Skeletal muscle satellite cell (primary cell): ENCODE measurements around the gene ZNF462.

Experiments used
- H3K27me3 ChIP-seq: 2 replicates; pipeline ENCODE4 v1.7.0; 2013; ENCODE audit warnings: low read length; ENCODE audit not compliant: control insufficient read depth, insufficient read depth
- H3K36me3 ChIP-seq: 2 replicates; pipeline ENCODE4 v1.7.0; 2013; ENCODE audit warnings: mild to moderate bottlenecking, control low read depth, low read length; ENCODE audit not compliant: insufficient read depth
- H3K4me1 ChIP-seq: 2 replicates; pipeline ENCODE4 v1.7.0; 2013; ENCODE audit warnings: low read length; ENCODE audit not compliant: control insufficient read depth, insufficient read depth
- H3K4me2 ChIP-seq: 2 replicates; pipeline ENCODE4 v1.7.0; 2013; ENCODE audit warnings: mild to moderate bottlenecking, low read length
- H3K4me3 ChIP-seq: 2 replicates; pipeline ENCODE4 v1.7.0; 2013; ENCODE audit warnings: low read length
- H3K9ac ChIP-seq: 2 replicates; pipeline ENCODE4 v1.7.0; 2013; ENCODE audit warnings: mild to moderate bottlenecking, low read depth, low read length, moderate library complexity
- H3K9me3 ChIP-seq: replicated peaks from 2 replicates; pipeline ENCODE4 v1.7.0; 2013; ENCODE audit warnings: mild to moderate bottlenecking, control low read depth, low read length

The ZNF462 gene

DNA sequence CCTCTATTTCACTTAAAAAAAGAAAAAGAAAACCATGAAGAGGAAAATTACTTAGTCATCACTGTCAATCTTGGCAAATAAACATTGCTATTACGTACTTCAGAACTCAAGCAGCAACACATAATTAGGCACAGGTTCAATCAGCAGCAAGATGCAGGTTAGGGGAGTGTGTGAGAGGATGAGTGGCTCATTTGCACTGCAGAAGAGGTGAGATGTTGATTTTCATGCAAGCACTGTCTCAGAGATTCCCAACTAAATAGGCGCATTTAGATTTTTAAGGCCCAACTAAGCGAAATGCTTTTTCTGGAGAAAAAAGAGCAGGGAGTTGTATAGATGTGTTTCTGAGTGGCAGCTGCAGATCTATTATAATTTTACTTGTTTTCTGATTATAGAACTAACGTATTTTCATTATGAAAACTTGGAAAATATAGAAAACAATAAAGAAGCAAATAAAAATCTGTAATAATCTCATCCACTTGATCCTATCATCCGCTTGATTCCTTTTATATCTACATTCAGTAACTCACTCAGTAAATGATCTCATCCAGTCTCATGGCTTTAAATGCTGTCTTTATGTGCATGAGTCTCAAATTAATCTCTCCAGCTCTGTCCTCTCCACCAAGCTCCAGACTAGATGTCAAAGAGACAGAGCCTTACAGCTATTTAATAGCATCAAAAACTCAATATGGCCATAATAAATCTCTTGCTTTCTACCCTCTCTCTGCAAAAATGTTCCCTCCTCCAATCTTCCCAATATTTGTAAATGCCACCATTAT lies 162.5 kb downstream of the ZNF462 start:
- Histone ChIP-seq H3K27me3 (peaks cover 14% of the 10 kb centered on the region), H3K36me3 (no peaks in the 10 kb centered on the region), H3K4me2 (no peak overlapping the region), H3K4me1 (peaks cover under 1% of the 10 kb centered on the region), H3K4me3 (no peak overlapping the region), H3K9me3 (no peaks in the 10 kb centered on the region), H3K9ac (no peak overlapping the region)

DNA sequence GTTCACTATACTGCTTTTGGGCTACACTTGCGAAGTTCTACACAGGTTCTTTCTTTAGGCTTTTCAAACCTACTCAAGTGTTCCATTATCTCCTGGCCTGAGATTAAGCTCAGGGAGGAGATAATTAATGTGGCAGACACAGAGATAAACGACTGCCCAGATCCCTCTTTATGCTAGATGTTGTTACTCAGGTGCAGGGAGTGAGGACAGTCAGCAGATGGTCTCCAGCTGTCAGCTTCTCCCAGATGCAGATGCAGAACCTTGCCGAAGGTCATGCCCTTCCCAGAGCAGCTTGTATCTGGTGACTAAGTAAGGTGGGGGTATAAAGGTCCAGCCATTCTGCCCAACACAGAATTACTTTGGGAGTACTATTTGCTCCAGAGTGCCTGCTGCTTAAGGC lies 166.2 kb downstream of the ZNF462 start:
- H3K36me3 ChIP-seq = no peaks in the 10 kb centered on the region
- peaks cover 14% of the 10 kb centered on the region for H3K27me3 ChIP-seq
- H3K4me2 ChIP-seq = no peak overlapping the region
- no peak overlapping the region for H3K4me3 ChIP-seq
- no peaks in the 10 kb centered on the region for H3K4me1 ChIP-seq
- H3K9me3 ChIP-seq = no peaks in the 10 kb centered on the region
- H3K9ac ChIP-seq = no peak overlapping the region

DNA sequence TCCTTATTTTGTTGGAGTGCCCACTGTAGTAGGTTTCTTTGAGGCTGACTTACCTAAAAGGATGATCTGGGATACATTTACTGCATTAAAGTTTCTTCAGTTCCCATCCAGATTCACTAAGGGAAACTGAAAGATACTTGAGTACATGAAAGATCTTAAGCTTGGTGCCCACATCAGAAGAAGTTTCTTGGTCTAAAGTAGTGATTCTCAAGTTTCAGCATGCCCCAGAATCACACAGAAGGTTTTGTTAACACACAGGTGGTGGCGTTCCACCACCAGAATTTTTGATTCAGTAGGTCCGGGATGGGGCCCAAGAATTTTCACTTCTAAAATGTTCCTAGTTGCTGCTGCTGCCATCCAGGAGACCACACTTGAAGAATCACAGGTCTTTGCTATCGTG lies 171.0 kb downstream of the ZNF462 start:
- Histone ChIP-seq H3K4me2 (no peak overlapping the region), H3K36me3 (no peaks in the 10 kb centered on the region), H3K9ac (no peak overlapping the region), H3K27me3 (peaks cover 31% of the 10 kb centered on the region), H3K9me3 (no peaks in the 10 kb centered on the region), H3K4me1 (no peaks in the 10 kb centered on the region), H3K4me3 (no peak overlapping the region)

DNA sequence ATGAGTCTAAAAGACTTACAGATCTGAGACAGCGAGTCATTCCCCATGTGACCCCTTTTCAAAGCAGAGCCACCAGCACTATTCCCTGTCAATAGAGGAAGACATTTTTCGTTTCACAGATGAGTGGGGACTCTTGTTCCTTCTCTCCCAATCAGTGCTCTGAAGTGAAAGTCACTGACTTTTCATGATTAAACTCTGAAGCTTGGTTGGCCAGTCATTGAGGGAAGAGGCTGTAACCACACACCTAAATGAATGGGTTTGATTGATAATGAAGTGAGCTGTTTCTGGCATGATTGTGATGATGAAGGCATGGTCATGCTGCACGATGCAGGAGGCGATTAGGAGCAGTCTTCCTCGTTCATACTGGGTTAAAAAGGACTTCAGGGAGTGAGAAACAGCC lies 171.9 kb downstream of the ZNF462 start:
- H3K27me3 ChIP-seq = peaks cover 23% of the 10 kb centered on the region
- H3K36me3 ChIP-seq = no peaks in the 10 kb centered on the region
- no peak overlapping the region for H3K4me2 ChIP-seq
- no peak overlapping the region for H3K9ac ChIP-seq
- H3K4me1 ChIP-seq = no peaks in the 10 kb centered on the region
- no peaks in the 10 kb centered on the region for H3K9me3 ChIP-seq
- H3K4me3 ChIP-seq = no peak overlapping the region

DNA sequence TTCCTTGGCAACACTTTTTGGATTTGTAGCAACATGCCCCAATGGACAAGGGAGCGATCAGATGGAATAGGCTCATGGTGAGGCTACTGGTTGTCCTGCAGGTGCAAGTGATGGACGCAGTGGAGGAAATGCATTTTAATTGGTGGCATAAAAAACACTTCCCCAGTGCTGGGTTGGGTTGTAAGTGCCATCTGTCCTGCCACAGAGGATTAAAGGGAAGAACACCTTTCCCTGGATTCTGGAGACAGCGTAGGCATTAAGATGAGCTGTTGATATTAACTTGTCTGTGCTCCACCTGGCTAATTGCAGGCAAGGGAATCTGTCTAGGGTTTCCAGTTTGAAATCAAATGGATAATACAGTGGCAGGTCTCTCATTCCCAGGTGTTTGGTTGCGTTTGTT lies 173.4 kb downstream of the ZNF462 start:
- Histone ChIP-seq H3K4me1 (no peaks in the 10 kb centered on the region), H3K9me3 (no peaks in the 10 kb centered on the region), H3K36me3 (no peaks in the 10 kb centered on the region), H3K4me3 (no peak overlapping the region), H3K4me2 (no peak overlapping the region), H3K9ac (no peak overlapping the region), H3K27me3 (peaks cover 21% of the 10 kb centered on the region)

DNA sequence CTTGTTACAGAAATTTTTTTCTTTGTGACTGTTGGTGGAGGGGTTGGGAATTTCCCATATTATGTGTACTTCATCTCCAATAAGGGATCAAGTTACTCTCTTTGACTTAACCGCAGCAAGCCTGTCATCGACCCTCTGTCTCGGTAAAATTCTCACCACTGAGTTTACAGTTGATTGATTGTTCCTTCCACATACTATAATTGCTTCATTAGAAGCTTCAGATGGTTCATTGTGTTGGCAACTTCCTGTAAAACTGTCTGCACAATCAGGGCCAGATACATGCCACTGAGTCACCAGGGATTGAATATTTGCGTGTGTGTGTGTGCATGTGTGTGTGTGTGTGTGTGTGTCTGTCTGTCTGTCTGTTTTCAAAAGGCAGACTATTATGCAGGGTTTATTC lies 176.6 kb downstream of the ZNF462 start:
- H3K9ac ChIP-seq = no peak overlapping the region
- H3K4me1 ChIP-seq = no peaks in the 10 kb centered on the region
- H3K36me3 ChIP-seq = no peaks in the 10 kb centered on the region
- peaks cover 21% of the 10 kb centered on the region for H3K27me3 ChIP-seq
- no peaks in the 10 kb centered on the region for H3K9me3 ChIP-seq
- no peak overlapping the region for H3K4me3 ChIP-seq
- H3K4me2 ChIP-seq = no peak overlapping the region

DNA sequence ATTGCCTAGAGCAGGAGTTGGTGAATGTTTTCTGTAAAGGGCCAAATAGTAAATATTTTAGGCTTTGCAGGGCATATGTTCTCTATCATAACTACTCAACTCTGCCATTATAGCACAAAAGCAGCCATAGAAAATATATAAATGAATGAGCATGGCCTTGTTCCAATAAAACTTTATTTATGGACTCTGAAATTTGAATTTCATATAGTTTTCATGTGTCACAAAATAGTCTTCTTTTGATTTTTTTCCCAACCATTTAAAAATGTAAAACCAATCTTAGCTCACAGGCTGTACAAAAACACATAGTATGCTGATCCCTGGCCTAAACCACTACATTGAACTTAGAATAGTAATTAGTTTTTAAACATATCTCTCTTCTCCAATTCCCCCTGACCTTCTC lies 179.6 kb downstream of the ZNF462 start:
- Histone ChIP-seq H3K4me2 (no peak overlapping the region), H3K4me3 (no peak overlapping the region), H3K9ac (no peak overlapping the region), H3K9me3 (no peaks in the 10 kb centered on the region), H3K27me3 (no peaks in the 10 kb centered on the region), H3K36me3 (no peaks in the 10 kb centered on the region), H3K4me1 (no peaks in the 10 kb centered on the region)

DNA sequence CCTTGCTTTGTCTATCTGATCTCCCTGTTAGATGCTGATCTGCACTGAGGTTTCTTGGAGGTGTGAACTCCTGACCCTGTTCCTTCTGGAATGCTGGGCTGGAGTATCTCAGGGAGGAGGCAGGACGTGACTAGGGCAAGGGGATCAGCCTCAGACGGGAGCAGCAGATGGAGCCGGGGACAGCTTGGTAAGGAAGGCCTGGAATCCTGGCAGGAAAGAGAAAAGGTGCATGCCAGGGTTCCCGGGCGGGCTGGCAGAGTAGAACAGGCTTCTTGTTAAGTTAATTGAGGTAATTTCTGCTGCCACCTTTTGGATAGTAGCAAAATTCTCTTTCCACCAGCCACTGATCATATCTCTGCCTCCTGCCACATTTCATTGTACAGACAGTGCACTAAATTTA lies 180.9 kb downstream of the ZNF462 start:
- Histone ChIP-seq H3K36me3 (no peaks in the 10 kb centered on the region), H3K4me1 (no peaks in the 10 kb centered on the region), H3K4me2 (no peak overlapping the region), H3K27me3 (peaks cover under 1% of the 10 kb centered on the region), H3K9me3 (no peaks in the 10 kb centered on the region), H3K9ac (no peak overlapping the region), H3K4me3 (no peak overlapping the region)

DNA sequence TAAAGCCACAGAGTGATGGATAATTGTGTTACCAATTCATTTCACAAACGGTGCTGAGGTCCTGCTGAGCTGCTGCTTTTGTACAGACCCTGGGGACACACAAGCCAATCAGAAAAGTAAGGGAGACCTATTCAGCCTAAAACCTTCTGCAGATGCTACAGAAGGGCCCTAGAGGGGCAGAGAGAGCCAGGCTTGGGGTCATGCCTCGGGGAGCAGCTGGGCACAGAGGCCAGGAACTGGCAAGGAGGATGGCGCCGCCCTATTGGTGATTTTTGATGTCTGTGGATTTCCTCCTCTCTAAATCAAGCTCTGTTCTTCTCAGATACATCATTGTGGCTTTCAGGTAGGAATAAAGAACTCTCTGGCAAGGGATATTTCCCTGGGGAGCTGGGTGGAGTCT lies 181.9 kb downstream of the ZNF462 start:
- Histone ChIP-seq H3K4me2 (no peak overlapping the region), H3K9me3 (no peaks in the 10 kb centered on the region), H3K4me1 (no peaks in the 10 kb centered on the region), H3K9ac (no peak overlapping the region), H3K4me3 (no peak overlapping the region), H3K36me3 (no peaks in the 10 kb centered on the region), H3K27me3 (peaks cover 10% of the 10 kb centered on the region)

DNA sequence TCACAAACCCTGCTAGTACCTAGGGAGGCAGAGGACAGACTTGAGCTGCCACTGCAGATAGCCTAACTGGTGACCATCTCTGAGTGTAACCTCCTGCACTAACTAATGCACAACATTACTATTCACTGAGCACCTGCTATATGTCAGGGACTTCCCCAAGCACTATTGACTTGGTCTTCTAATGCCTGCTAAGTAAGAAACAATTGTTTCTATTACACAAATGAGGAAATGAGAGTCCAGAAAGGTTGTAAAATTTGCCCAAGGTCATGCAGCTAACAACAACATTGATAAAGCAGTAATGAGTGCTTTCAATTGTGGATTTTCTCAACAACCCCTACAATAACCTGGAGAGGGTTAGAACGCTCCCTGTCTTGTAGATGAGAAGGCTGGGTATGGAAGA lies 183.7 kb downstream of the ZNF462 start:
- Histone ChIP-seq H3K9me3 (no peaks in the 10 kb centered on the region), H3K27me3 (peaks cover 11% of the 10 kb centered on the region), H3K9ac (no peak overlapping the region), H3K4me3 (no peak overlapping the region), H3K4me1 (no peaks in the 10 kb centered on the region), H3K36me3 (no peaks in the 10 kb centered on the region), H3K4me2 (no peak overlapping the region)

DNA sequence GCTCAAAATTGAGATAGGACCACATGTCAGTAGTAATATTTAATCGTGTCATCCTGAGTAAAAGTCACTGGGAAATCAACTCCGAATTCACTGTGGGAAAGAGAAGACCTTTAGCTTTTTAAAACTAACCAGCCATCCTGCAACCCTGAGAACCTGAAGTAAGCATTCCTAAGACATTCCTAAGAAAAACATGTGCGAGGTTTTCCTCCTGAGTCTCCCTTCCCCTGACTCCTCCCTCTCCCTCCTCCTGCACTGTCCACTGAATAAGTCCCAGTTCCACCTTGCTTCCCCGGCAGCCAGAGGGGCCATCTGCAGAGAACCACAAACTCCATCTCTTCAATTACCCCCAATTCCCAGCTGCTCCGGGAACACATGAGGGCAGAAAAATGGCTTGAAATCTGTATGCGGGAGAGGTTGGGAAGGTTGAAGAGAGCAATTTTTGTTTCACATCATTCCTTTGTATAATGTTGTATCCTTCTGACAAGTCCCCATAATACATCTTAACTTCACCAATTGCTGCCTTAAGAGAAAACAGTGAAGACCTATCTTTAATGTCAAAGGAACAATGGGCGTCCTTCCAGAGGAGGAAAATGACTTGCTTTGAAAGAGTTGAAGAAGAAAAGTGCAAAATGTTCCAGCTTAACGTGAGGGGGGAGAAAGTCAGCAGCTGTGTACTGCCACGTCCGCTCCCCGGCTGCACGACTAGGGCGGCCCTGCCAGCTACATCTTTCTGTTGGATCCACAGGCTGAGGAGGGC lies 186.3 kb downstream of the ZNF462 start:
- H3K4me1 ChIP-seq = no peaks in the 10 kb centered on the region
- H3K27me3 ChIP-seq = peaks cover 11% of the 10 kb centered on the region
- no peaks in the 10 kb centered on the region for H3K36me3 ChIP-seq
- no peak overlapping the region for H3K9ac ChIP-seq
- no peak overlapping the region for H3K4me2 ChIP-seq
- no peaks in the 10 kb centered on the region for H3K9me3 ChIP-seq
- H3K4me3 ChIP-seq = no peak overlapping the region

DNA sequence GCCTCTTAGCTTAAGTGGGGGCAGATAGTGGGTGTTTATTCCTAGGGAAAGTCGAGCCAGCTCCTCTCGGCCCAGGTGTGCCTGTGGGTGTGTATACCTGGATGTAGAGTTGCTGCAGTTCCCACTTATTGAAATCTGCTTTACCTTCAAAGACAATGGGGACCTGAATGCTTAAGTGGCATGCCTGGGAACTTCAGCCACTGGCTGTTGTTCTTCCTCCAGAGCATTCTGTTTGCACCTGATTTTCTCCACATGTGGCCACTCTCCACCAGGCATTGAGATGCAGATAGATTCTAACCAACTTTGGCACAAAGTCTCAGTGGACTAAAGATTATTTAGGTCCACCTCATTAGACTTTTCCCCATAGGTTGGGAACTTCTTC lies 186.8 kb downstream of the ZNF462 start:
- H3K4me1 ChIP-seq = no peaks in the 10 kb centered on the region
- no peak overlapping the region for H3K4me2 ChIP-seq
- H3K9ac ChIP-seq = no peak overlapping the region
- H3K36me3 ChIP-seq = no peaks in the 10 kb centered on the region
- H3K4me3 ChIP-seq = no peak overlapping the region
- no peaks in the 10 kb centered on the region for H3K9me3 ChIP-seq
- H3K27me3 ChIP-seq = peaks cover 11% of the 10 kb centered on the region
